Panc1 (cell line): Measurements from ENCODE around the gene TMEM222. TPM values are rescaled to one million over a fixed set of nuclear protein-coding genes. Genes with fewer than 3 reads are reported as not detected.

Experiments
- ATAC-seq: fragments of 200-7000 bp; cut with Tn5 transposase; 2 replicates; pipeline ENCODE4 v1.9.1; 2020; ENCODE audit warnings: mild to moderate bottlenecking, moderate library complexity
- BruUV-seq: library from RNA; stranded (reverse); fragments of 400-500 nt; replicated peaks from 2 replicates; lab custom pipeline; 2021; lab: Mats Ljungman, UMichigan
- CTCF ChIA-PET: fragments of 300-600 bp; sonication (Branson Sonifier 250); formaldehyde crosslinking; loops from one replicate; lab custom pipeline; 2022; ENCODE audit warnings: antibody characterized with exemption; lab: Charles Lee
- POLR2A ChIA-PET: fragments of 300-600 bp; sonication (Branson Sonifier 250); formaldehyde crosslinking; loops from one replicate; lab custom pipeline; 2022; ENCODE audit warnings: antibody characterized with exemption; lab: Charles Lee
- DNase-seq: peaks from one replicate; pipeline ENCODE4 v3.0.0-alpha.2; 2010; ENCODE audit warnings: low read depth, low spot score
- H3K27ac ChIP-seq: 2 replicates; pipeline ENCODE4 v1.5.1; 2011; ENCODE audit warnings: mild to moderate bottlenecking, low read length, inconsistent platforms
- H3K27me3 ChIP-seq: fragments of 200-500 bp; sonication (Bioruptor generic); 2 replicates; pipeline ENCODE4 v1.6.0; 2014; ENCODE audit warnings: low read length, inconsistent platforms; ENCODE audit not compliant: control insufficient read depth, insufficient read depth
- H3K36me3 ChIP-seq: fragments of 200-500 bp; sonication (Bioruptor generic); 2 replicates; pipeline ENCODE4 v1.5.1; 2014; ENCODE audit warnings: inconsistent platforms, mild to moderate bottlenecking, low read length, moderate library complexity; ENCODE audit not compliant: control insufficient read depth, insufficient read depth
- H3K4me1 ChIP-seq: 2 replicates; pipeline ENCODE4 v1.5.1; 2011; ENCODE audit warnings: inconsistent platforms, mild to moderate bottlenecking, low read length, moderate library complexity; ENCODE audit not compliant: control insufficient read depth, insufficient read depth
- H3K4me3 ChIP-seq, 2 experiments: 2 replicates each; pipeline ENCODE4 v1.5.1; 2011 to 2012; ENCODE audit warnings: low read depth in 2 of 2, low read length in 2 of 2, mild to moderate bottlenecking in 2 of 2, inconsistent platforms in 1 of 2, moderate library complexity in 1 of 2
- H3K9me3 ChIP-seq: fragments of 200-500 bp; sonication (Bioruptor generic); 2 replicates; pipeline ENCODE4 v1.5.1; 2014; ENCODE audit warnings: low read depth, mild to moderate bottlenecking, inconsistent platforms, low read length, moderate library complexity; ENCODE audit not compliant: control insufficient read depth, insufficient read depth
- CTCF ChIP-seq: fragments of 450-650 bp; IDR thresholded peaks from 2 replicates; pipeline ENCODE4 v1.5.1; 2017; ENCODE audit warnings: mild to moderate bottlenecking
- POLR2AphosphoS5 ChIP-seq: IDR thresholded peaks from 2 replicates; pipeline ENCODE4 v1.6.1; 2012; ENCODE audit warnings: mild to moderate bottlenecking, low read depth, low read length, moderate library complexity
- REST ChIP-seq, 2 experiments: IDR thresholded peaks; 2 replicates each; pipeline ENCODE4 v1.6.1; 2011 to 2012; ENCODE audit warnings: low read depth in 2 of 2, control low read depth in 1 of 2, low read length in 1 of 2, mild to moderate bottlenecking in 1 of 2, moderate library complexity in 1 of 2; ENCODE audit not compliant: insufficient read depth in 1 of 2
- SIN3A ChIP-seq: IDR thresholded peaks from 2 replicates; pipeline ENCODE4 v1.6.1; 2012; ENCODE audit warnings: low read depth, mild to moderate bottlenecking, low read length, moderate library complexity, borderline replicate concordance; ENCODE audit not compliant: insufficient read depth
- TCF7L2 ChIP-seq: IDR thresholded peaks from 2 replicates; pipeline ENCODE4 v1.6.1; 2011; ENCODE audit warnings: mild to moderate bottlenecking, low read depth, low read length, inconsistent platforms
- in situ Hi-C: cut with HindIII; loops from 2 replicates; pipeline ENCODE4 v1.10.0; 2016; ENCODE audit warnings: low sequenced_read_pairs, low pct_unique_long_range_greater_than_20kb
- intact Hi-C: fragments of 100-400 bp; cut with micrococcal nuclease; formaldehyde crosslinking; loops from one replicate; pipeline ENCODE4 v1.10.0; 2022; ENCODE audit not compliant: unreplicated experiment
- total RNA-seq: library from RNA; stranded (reverse); gene quantifications from one replicate; pipeline ENCODE4 v1.2.1, GENCODE V29; 2021; ENCODE audit not compliant: unreplicated experiment

Gene TMEM222
- total RNA-seq, 1 experiment from 2014 or later = 55.3 TPM

GRCh38 chr1:27345272-27345671 is 23.3 kb downstream of the TMEM222 start:
- Histone ChIP-seq H3K4me3 (no peak overlapping the region), H3K36me3 (no peaks in the 10 kb centered on the region), H3K4me1 (peaks cover 29% of the 10 kb centered on the region), H3K27ac (no peak overlapping the region), H3K27me3 (no peaks in the 10 kb centered on the region), H3K9me3 (no peaks in the 10 kb centered on the region)
- in situ Hi-C loops (no loop called here), intact Hi-C loops (no loop called here)
- POLR2A ChIA-PET = interaction anchor here (0.7 to 1.3 kb wide), 3 partner anchors 20 to 1040 kb away, joined by 3 to 5 read pairs (median 3); no protein-coding TSS in a partner anchor
- ATAC-seq = no peak
- BruUV-seq = no TSS peak
- CTCF ChIA-PET = interaction anchor here (0.6 kb wide), 1 partner anchor 17 kb away, joined by 3 read pairs; no protein-coding TSS in a partner anchor
- TF ChIP-seq SIN3A (no peak), REST (IDR thresholded peaks at IDR 0.05; ENCODE audit: insufficient read depth in 1 of 2, low read depth in 2 of 2, low read length in 1 of 2) (no peak), POLR2AphosphoS5 (no peak), TCF7L2 (no peak), CTCF (no peak)
- DNase-seq = no peak

- Histone ChIP-seq H3K27ac (no peak overlapping the region), H3K4me3 (no peak overlapping the region), H3K9me3 (no peaks in the 10 kb centered on the region), H3K36me3 (no peaks in the 10 kb centered on the region), H3K4me1 (peaks cover 29% of the 10 kb centered on the region), H3K27me3 (no peaks in the 10 kb centered on the region)
- in situ Hi-C loops = no loop called here
- intact Hi-C loops = no loop called here
- ChIA-PET CTCF (no interaction called here), POLR2A (no interaction called here)
- no peak for TF ChIP-seq REST (IDR thresholded peaks at IDR 0.05; ENCODE audit: insufficient read depth in 1 of 2, low read depth in 2 of 2, low read length in 1 of 2)
- no peak for TF ChIP-seq CTCF
- no peak for TF ChIP-seq SIN3A
- no peak for TF ChIP-seq POLR2AphosphoS5
- no peak for TF ChIP-seq TCF7L2
- DNase-seq = no peak
- ATAC-seq = no peak
- BruUV-seq = no TSS peak
These were observed 24.4 kb downstream of the TMEM222 start for GRCh38 chr1:27346357-27346756.
